Stomach (tissue), 9 donors: ENCODE data around the gene ZMIZ1. TPM values are rescaled to one million over a fixed set of nuclear protein-coding genes. Genes with fewer than 3 reads are reported as not detected.

Experiments used
- DNase-seq, 2 donors: peaks; one replicate each; pipeline versions ENCODE4 v3.0.0 to v3.0.0-alpha.2; 2013 to 2019
- H3K27ac ChIP-seq, 5 donors: fragments of 200-600 bp in 4 of 5; sonication (generic) in 4 of 5; one replicate each; pipeline ENCODE4 v1.5.1; 2013 to 2019; ENCODE audit warnings: mild to moderate bottlenecking in 1 of 5, moderate library complexity in 1 of 5
- H3K27me3 ChIP-seq, 3 donors: fragments of 200-600 bp; sonication (generic); one replicate each; pipeline ENCODE4 v1.5.1; 2017 to 2019; ENCODE audit warnings: mixed run types in 1 of 3
- H3K36me3 ChIP-seq, 4 donors: fragments of 200-600 bp; sonication (generic); 1 replicate in 3 of 4; 2 replicates in 1 of 4; pipeline ENCODE4 v1.5.1; 2016 to 2019
- H3K4me1 ChIP-seq, 4 donors: fragments of 200-600 bp; sonication (generic); one replicate each; pipeline ENCODE4 v1.5.1; 2016 to 2019
- H3K4me3 ChIP-seq, 4 donors: fragments of 200-600 bp; sonication (generic) in 3 of 4; one replicate each; pipeline ENCODE4 v1.5.1; 2016 to 2019; ENCODE audit warnings: mild to moderate bottlenecking in 1 of 4
- H3K9me3 ChIP-seq, 4 donors: fragments of 200-600 bp; sonication (generic); one replicate each; pipeline ENCODE4 v1.5.1; 2016 to 2019
- EP300 ChIP-seq: sonication (generic); formaldehyde crosslinking; IDR thresholded peaks from one replicate; pipeline ENCODE4 v1.6.1; 2017; ENCODE audit warnings: antibody characterized with exemption
- POLR2A ChIP-seq, 4 donors: fragments of 450-650 bp; IDR thresholded peaks; one replicate each; pipeline ENCODE4 v1.6.1; 2016; ENCODE audit warnings: antibody characterized with exemption in 4 of 4, control low read depth in 2 of 4, mild to moderate bottlenecking in 1 of 4, moderate library complexity in 1 of 4
- POLR2AphosphoS5 ChIP-seq, 3 donors: sonication (generic); formaldehyde crosslinking; IDR thresholded peaks; one replicate each; pipeline ENCODE4 v1.6.1; 2016; ENCODE audit warnings: antibody characterized with exemption in 3 of 3
- WGBS, 5 donors: extraction: QIAGEN DNeasy Blood & Tissue Kit in 3 of 5; methylation state at CpG; one replicate each; pipeline versions ENCODE4 v1.1.5 to v1.1.7; 2013 to 2018; 5-methylcytosine and 5-hydroxymethylcytosine counted together
- intact Hi-C: fragments of 100-400 bp; cut with DNase I; formaldehyde crosslinking; loops from one replicate; pipeline ENCODE4 v1.15.1; 2023; ENCODE audit warnings: low total_unique reads
- polyA plus RNA-seq, 3 donors: library from polyadenylated mRNA; stranded (reverse); fragments of 200-250 nt; gene quantifications; one replicate each; pipeline ENCODE4 v1.2.3, GENCODE V29; 2013
- total RNA-seq, 5 donors: library from RNA; depleted of rRNA; stranded (reverse); fragments of >200 nt; gene quantifications; one replicate each; pipeline versions ENCODE4 v1.1.0 to v1.2.3, GENCODE V29; 2014 to 2016
- TF ChIP-seq, protein P1 (sequence below), 7 experiments: fragments of 450-650 bp in 4 of 7; fragments of 200-600 bp in 3 of 7; sonication (generic) in 3 of 7; IDR thresholded peaks; one replicate each; pipeline ENCODE4 v1.5.1; 2016 to 2019; ENCODE audit warnings: antibody characterized with exemption in 7 of 7, control low read depth in 2 of 7, mild to moderate bottlenecking in 1 of 7
- donor health status: healthy with polysubstance abuse.
- donor health status: Bipolar disorder and iron deficiency.
- donor health status: healthy.

The ZMIZ1 gene
- total and polyA plus RNA-seq, 8 donors: 17.7 to 103 (median 26.3) TPM

DNA sequence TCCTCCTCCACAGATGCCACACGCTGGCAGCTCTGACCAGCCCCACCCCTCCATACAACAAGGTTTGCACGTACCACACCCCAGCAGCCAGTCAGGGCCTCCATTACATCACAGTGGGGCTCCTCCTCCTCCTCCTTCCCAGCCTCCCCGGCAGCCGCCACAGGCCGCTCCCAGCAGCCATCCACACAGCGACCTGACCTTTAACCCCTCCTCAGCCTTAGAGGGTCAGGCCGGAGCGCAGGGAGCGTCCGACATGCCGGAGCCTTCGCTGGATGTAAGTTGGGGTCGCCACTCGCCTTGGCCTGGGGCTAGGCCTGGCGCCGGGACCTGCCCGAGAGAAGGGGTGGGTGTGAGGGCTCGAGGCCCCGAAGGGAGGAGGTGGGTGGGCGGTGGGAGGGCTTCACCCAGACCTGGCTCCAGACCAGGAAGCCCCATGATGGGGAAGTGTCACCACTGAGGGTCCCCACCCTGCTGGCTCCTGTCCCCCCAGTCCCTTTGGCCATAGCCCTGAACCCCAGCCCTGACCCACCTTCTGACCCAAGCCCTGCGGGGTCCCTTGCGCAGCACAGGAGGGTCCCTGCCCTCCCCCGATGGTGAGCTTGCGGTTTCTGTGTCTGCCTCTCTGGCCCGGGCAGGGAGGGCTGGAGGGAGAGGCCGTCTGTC is 242.3 kb downstream of the ZMIZ1 start:
- H3K9me3 ChIP-seq: no peaks in the 10 kb centered on the region
- no peak overlapping the region for H3K4me3 ChIP-seq
- no peaks in the 10 kb centered on the region for H3K27me3 ChIP-seq
- peak overlapping the region in 3 of 5 donors; percentile 34 to 50 (median 38) for H3K27ac ChIP-seq
- WGBS, 5 donors: 72 to 85% (median 79%) methylated on average over 12 to 26 of the region's 26 CpGs
- TF ChIP-seq EP300 (no peak), POLR2AphosphoS5 (IDR thresholded peaks at IDR 0.05) (peak in 1 of 3 donors; percentile 16)
- intact Hi-C loops: no loop called here
- DNase-seq: peak; percentile 56 to 82
- peaks cover 73 to 98% (median 95%) of the 10 kb centered on the region in 4 donors for H3K36me3 ChIP-seq
- peaks cover 0 to 35% (median 11%) of the 10 kb centered on the region in 4 donors for H3K4me1 ChIP-seq

DNA sequence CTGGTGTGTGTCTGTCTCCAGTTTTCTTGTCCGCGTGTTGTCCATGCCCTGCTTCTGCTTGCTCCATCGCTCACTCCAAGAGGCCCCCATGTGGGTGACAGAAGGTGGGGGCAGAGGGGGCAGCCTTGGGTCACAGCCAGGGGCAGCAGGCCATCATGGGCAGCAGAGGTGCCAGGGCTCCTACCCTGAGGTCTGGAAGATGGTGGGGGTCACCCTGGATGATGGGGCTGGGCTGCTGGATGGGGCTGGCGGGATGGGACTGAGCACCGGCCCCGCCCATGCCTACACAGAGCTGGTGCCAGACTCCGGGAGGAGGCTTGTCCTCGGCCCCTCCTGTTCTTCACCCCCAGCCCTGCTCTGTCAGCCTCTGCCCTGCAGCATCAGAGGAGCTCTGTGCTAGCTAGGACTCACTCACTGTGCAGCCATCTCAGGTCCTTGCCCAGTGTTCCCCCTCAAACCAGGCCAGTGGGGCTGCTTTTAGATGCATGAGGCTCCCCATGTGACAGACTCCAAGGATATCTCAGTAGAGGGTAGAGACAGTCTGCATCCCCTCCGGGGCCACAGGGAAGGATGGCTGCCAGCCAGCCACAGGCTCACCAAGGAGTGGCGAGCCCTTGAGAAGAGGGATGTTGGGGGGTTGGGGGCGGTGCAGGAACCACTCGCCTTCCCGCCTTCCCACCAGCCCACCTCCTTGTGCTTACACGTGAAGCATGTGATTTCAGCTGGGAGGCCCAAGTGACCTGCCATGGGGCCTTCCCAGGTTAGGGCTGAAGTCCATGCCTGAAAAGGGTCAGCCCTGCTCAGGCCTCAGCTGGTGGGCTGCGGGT is 243.0 kb downstream of the ZMIZ1 start:
- 78 to 87% (median 84%) methylated on average over 11 to 15 of the region's 15 CpGs for WGBS, 5 donors
- intact Hi-C loops: no loop called here
- peaks cover 2 to 41% (median 15%) of the 10 kb centered on the region in 4 donors for H3K4me1 ChIP-seq

DNA sequence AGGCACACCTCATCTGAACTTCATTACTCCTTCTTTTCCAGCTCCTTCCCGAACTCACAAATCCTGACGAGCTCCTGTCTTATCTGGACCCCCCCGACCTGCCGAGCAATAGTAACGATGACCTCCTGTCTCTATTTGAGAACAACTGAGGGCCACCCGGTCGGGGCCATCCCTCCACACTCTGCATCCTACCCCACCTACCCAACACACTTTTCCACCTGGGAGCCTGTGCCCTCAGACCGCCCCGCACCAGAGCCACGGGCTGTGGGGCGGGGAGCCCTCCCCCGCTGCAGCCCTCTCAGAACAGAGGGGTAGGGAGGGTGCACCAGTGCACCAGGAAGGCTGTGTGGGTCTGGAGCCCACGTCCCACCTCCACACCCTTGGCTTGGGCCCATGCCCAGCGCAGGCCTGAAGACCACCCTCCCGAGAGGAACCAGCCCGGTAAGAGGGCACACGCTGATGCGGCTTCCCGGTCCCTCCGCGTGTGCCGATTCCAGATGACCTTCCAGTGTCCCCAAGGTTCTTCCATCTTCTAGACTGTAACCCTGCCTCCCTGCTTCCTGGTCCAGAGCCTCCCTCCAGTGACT is 243.9 kb downstream of the ZMIZ1 start:
- intact Hi-C loops: no loop called here
- WGBS, 5 donors: 89 to 94% (median 93%) methylated on average over 16 to 22 of the region's 22 CpGs
- peaks cover 56 to 82% (median 79%) of the 10 kb centered on the region in 4 donors for H3K36me3 ChIP-seq
- no peak for TF ChIP-seq POLR2AphosphoS5 (IDR thresholded peaks at IDR 0.05)
- no peak for TF ChIP-seq POLR2A (IDR thresholded peaks at IDR 0.05)
- TF ChIP-seq, protein P1, sequence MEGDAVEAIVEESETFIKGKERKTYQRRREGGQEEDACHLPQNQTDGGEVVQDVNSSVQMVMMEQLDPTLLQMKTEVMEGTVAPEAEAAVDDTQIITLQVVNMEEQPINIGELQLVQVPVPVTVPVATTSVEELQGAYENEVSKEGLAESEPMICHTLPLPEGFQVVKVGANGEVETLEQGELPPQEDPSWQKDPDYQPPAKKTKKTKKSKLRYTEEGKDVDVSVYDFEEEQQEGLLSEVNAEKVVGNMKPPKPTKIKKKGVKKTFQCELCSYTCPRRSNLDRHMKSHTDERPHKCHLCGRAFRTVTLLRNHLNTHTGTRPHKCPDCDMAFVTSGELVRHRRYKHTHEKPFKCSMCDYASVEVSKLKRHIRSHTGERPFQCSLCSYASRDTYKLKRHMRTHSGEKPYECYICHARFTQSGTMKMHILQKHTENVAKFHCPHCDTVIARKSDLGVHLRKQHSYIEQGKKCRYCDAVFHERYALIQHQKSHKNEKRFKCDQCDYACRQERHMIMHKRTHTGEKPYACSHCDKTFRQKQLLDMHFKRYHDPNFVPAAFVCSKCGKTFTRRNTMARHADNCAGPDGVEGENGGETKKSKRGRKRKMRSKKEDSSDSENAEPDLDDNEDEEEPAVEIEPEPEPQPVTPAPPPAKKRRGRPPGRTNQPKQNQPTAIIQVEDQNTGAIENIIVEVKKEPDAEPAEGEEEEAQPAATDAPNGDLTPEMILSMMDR (IDR thresholded peaks at IDR 0.05): no peak
- TF ChIP-seq EP300: no peak
- no peak overlapping the region for H3K27ac ChIP-seq
- no peak for DNase-seq
- H3K4me1 ChIP-seq: peaks cover 9 to 50% (median 24%) of the 10 kb centered on the region in 4 donors
- no peak overlapping the region for H3K4me3 ChIP-seq
- H3K9me3 ChIP-seq: no peaks in the 10 kb centered on the region
- H3K27me3 ChIP-seq: no peaks in the 10 kb centered on the region

More for the DNA sequence above, 243.0 kb downstream of the ZMIZ1 start:
- Histone ChIP-seq H3K27me3 (no peaks in the 10 kb centered on the region), H3K4me3 (no peak overlapping the region), H3K9me3 (no peaks in the 10 kb centered on the region), H3K36me3 (peaks cover 65 to 91% (median 88%) of the 10 kb centered on the region in 4 donors), H3K27ac (peak overlapping the region in 2 of 5 donors; percentile 38 to 50)
- DNase-seq: no peak
- TF ChIP-seq POLR2AphosphoS5 (IDR thresholded peaks at IDR 0.05): no peak
- TF ChIP-seq EP300: no peak
- TF ChIP-seq, protein P1 (IDR thresholded peaks at IDR 0.05): no peak
- TF ChIP-seq POLR2A (IDR thresholded peaks at IDR 0.05): no peak

DNA sequence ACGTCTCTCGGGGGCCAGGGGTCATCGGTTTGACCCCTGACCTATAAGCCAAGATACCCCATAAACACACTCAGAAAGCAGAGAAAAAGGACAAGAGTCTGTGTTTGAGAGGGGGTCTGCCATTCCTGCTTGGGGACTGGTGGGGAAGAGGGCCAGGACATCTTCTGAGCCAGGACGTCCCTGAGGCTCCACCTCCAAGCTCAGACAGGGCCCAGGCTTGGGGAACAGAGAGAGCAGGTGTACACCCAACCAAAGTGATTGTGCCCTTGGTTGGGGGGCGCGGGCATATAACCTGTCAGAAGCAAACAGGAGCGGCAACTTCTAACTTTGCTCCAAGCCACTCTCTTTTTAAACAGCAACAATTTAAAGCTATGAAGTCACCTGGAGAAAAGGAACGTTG is 244.6 kb downstream of the ZMIZ1 start:
- H3K36me3 ChIP-seq: peaks cover 53 to 75% (median 73%) of the 10 kb centered on the region in 4 donors
- 66 to 80% (median 76%) methylated on average over 8 of the region's 8 CpGs for WGBS, 5 donors

More for the DNA sequence above, 244.6 kb downstream of the ZMIZ1 start:
- H3K27me3 ChIP-seq: no peaks in the 10 kb centered on the region
- H3K9me3 ChIP-seq: no peaks in the 10 kb centered on the region
- H3K27ac ChIP-seq: peak overlapping the region in 1 of 5 donors; percentile 5
- no peak overlapping the region for H3K4me3 ChIP-seq
- intact Hi-C loops: no loop called here
- no peak for TF ChIP-seq EP300
- no peak for TF ChIP-seq POLR2A (IDR thresholded peaks at IDR 0.05)
- TF ChIP-seq, protein P1 (IDR thresholded peaks at IDR 0.05): no peak
- no peak for TF ChIP-seq POLR2AphosphoS5 (IDR thresholded peaks at IDR 0.05)
- peaks cover 14 to 56% (median 29%) of the 10 kb centered on the region in 4 donors for H3K4me1 ChIP-seq
- DNase-seq: no peak
